Right lobe of liver (tissue), 4 donors: ENCODE measurements around the gene KRTAP4-12.

Experiments used
- CTCF ChIP-seq, 4 donors: fragments of 200-600 bp in 3 of 4; fragments of 450-650 bp in 1 of 4; IDR thresholded peaks; one replicate each; pipeline versions ENCODE4 v1.5.1 to v1.8.0; 2016 to 2022; ENCODE audit warnings: antibody characterized with exemption in 4 of 4, mild to moderate bottlenecking in 2 of 4
- POLR2A ChIP-seq: fragments of 450-650 bp; IDR thresholded peaks from one replicate; pipeline ENCODE4 v1.6.1; 2017; ENCODE audit warnings: antibody characterized with exemption, mild to moderate bottlenecking
- donor health status: DM: no; HTN: no; CAD: no.
- donor health status: DM: no; HTN: no; CAD: no.
- donor health status: DM: no; HTN: yes; CAD: no.

GRCh38 chr17:41145261-41145660, 21.3 kb upstream of the KRTAP4-12 start:
- TF ChIP-seq CTCF (IDR thresholded peaks at IDR 0.05) (no peak), POLR2A (no peak)
